PFSK-1 (cell line): ENCODE results near the gene CDC42EP2. TPM values are rescaled to one million over a fixed set of nuclear protein-coding genes. Genes with fewer than 3 reads are reported as not detected.

ENCODE experiments used
- FOXP2 ChIP-seq: optimal IDR thresholded peaks from 2 replicates; pipeline ENCODE3; 2011; ENCODE audit warnings: borderline replicate concordance, control low read depth, inconsistent platforms; ENCODE audit not compliant: insufficient read depth; ENCODE audit errors: extremely low read length, extremely low read depth
- POLR2AphosphoS5 ChIP-seq: IDR thresholded peaks from 2 replicates; pipeline ENCODE4 v1.6.1; 2012; ENCODE audit warnings: low read depth, mild to moderate bottlenecking, control low read depth, low read length, moderate library complexity
- REST ChIP-seq, 2 experiments: IDR thresholded peaks; 2 replicates each; pipeline versions ENCODE4 v1.6.1 to v1.8.0; 2011 to 2012; ENCODE audit warnings: low read depth in 2 of 2, low read length in 2 of 2, control low read depth in 1 of 2, inconsistent platforms in 1 of 2, mild to moderate bottlenecking in 1 of 2, moderate library complexity in 1 of 2; ENCODE audit not compliant: insufficient read depth in 1 of 2
- SIN3A ChIP-seq: IDR thresholded peaks from 2 replicates; pipeline ENCODE4 v1.6.1; 2012; ENCODE audit warnings: mild to moderate bottlenecking, low read length, moderate library complexity, borderline replicate concordance; ENCODE audit not compliant: insufficient read depth
- TAF1 ChIP-seq: IDR thresholded peaks from 2 replicates; pipeline ENCODE4 v1.6.1; 2012; ENCODE audit warnings: low read length, control low read depth, borderline replicate concordance; ENCODE audit not compliant: insufficient read depth
- polyA plus RNA-seq: library from polyadenylated mRNA; unstranded; fragments of >200 nt; gene quantifications from one replicate; pipeline ENCODE4 v1.2.1, GENCODE V29; 2012; ENCODE audit warnings: low read depth, missing spikeins; ENCODE audit not compliant: insufficient read length

The CDC42EP2 gene, protein sequence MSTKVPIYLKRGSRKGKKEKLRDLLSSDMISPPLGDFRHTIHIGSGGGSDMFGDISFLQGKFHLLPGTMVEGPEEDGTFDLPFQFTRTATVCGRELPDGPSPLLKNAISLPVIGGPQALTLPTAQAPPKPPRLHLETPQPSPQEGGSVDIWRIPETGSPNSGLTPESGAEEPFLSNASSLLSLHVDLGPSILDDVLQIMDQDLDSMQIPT
- 11.5 TPM for polyA plus RNA-seq

- TF ChIP-seq POLR2AphosphoS5 (peak; percentile 47; the same call in 1 of the 2 replicates), TAF1 (no peak), SIN3A (peak; percentile 26; the same call in 1 of the 2 replicates), FOXP2 (no peak), REST (IDR thresholded peaks at IDR 0.05; ENCODE audit: insufficient read depth in 1 of 2, low read depth in 2 of 2, low read length in 2 of 2) (peak; percentile 73 to 84)
Measured at GRCh38 chr11:65314501-65315203, at the start of gene CDC42EP2. CDC42EP2 (plus strand) TSS chr11:65314866; CDS start chr11:65320899, 6,033 bp downstream.

DNA sequence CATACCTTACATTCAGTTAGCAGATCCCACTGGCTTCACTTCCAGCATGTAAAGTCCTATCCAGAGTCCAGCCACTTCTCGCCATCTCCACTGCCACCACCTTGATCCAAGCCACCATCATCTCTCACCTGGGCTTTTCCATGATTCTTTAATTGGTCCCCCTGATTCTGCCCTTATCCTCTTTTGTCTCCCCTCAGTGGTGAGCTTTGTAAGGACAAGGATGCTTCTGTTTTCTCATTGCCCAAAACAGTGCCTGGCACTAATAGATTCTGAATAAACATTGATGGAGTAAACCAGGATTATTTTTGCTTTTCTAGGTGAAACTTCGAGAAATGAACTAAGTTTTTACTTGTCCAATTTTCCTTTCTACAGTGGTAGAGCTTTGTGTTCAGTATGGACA lies 48.5 kb upstream of the CDC42EP2 start:
- TF ChIP-seq SIN3A, result no peak
- no peak for TF ChIP-seq FOXP2
- TF ChIP-seq REST (IDR thresholded peaks at IDR 0.05; ENCODE audit: insufficient read depth in 1 of 2, low read depth in 2 of 2, low read length in 2 of 2), result no peak
- no peak for TF ChIP-seq POLR2AphosphoS5
- TF ChIP-seq TAF1, result no peak

DNA sequence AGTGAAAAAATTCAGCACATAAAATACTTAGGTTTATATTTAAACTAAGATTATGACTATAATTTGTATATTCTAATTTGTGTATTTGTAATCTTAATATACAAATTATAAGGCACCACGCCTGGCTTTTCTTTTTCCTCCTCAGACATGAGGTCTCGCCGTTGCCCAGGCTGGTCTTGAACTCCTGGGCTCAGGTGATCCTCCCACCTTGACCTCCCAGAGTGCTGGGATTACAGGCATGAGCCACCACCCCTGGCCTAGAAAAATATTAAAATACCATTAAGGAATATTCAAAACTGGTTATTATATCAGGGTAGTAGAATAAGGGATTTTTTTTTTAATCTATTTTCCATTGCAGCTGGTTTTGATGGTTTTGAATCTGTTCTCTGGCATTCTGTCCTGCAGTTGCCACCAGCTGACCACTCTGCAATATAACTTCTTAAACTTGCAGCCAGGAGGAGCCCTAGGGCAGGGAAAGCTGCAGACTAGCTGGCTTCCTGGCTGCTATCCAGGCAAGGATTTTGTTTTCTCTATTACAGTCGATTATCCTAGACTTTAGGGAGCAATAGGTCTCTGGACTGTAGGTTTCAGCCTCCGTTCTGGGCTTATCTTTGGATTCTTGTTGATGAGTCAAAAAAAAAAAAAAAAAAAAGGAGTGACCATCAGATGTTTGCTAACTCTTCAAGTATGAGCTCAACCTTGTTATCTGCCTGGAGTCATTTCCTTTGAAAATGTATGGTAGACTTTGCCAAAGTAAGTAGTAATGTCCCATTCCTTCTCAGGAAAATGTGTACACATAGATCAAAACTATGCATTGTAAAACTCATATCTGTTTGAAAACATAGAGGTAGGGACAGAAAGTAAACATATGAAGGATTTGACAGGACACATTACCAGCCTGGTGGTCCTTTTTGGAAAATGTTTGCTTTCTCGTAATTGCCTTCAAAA lies 39.7 kb upstream of the CDC42EP2 start:
- TF ChIP-seq SIN3A, result no peak
- TF ChIP-seq REST (IDR thresholded peaks at IDR 0.05; ENCODE audit: insufficient read depth in 1 of 2, low read depth in 2 of 2, low read length in 2 of 2), result no peak
- no peak for TF ChIP-seq TAF1
- no peak for TF ChIP-seq POLR2AphosphoS5
- no peak for TF ChIP-seq FOXP2

GRCh38 chr11:65275906-65276305 lies 38.8 kb upstream of the CDC42EP2 start:
- TF ChIP-seq REST (IDR thresholded peaks at IDR 0.05; ENCODE audit: insufficient read depth in 1 of 2, low read depth in 2 of 2, low read length in 2 of 2), result no peak
- no peak for TF ChIP-seq POLR2AphosphoS5
- TF ChIP-seq SIN3A, result no peak
- TF ChIP-seq FOXP2, result no peak
- no peak for TF ChIP-seq TAF1
